GM13976 (cell line): ENCODE results near the gene SMIM32.

Experiments used
- DNase-seq: peaks from one replicate; pipeline ENCODE4 v3.0.0; 2012; ENCODE audit warnings: low spot score
- CTCF ChIP-seq: IDR thresholded peaks from 2 replicates; pipeline ENCODE4 v1.5.1; 2012; ENCODE audit warnings: borderline replicate concordance, mild to moderate bottlenecking; ENCODE audit not compliant: insufficient read depth; ENCODE audit errors: extremely low read depth, missing control alignments, control extremely low read depth
- in situ Hi-C: fragments of 300-500 bp; cut with MboI; formaldehyde crosslinking; loops from one replicate; pipeline ENCODE4 v1.12.0; 2022; ENCODE audit warnings: low sequenced_read_pairs, mixed read lengths, inconsistent platforms; ENCODE audit not compliant: unreplicated experiment

The SMIM32 gene

GRCh38 chr5:136216230-136216629 lies 23.3 kb upstream of the SMIM32 start:
- no peak for DNase-seq
- in situ Hi-C loops = loop anchor here (10.0 kb wide), 1 partner anchor 321 kb away; the partner anchor contains the start of gene IL9
- TF ChIP-seq CTCF = no peak

- TF ChIP-seq CTCF = no peak
- in situ Hi-C loops = loop anchor here (10.0 kb wide), 1 partner anchor 321 kb away; the partner anchor contains the start of gene IL9
- DNase-seq = no peak
Measured at GRCh38 chr5:136215812-136216211, 22.9 kb upstream of the SMIM32 start.

- in situ Hi-C loops = loop anchor here (10.0 kb wide), 1 partner anchor 319 kb away; the partner anchor contains the start of gene IL9
- DNase-seq = no peak
- no peak for TF ChIP-seq CTCF
Measured at GRCh38 chr5:136213919-136214493, 21.0 kb upstream of the SMIM32 start.

GRCh38 chr5:136212252-136212721 lies 19.3 kb upstream of the SMIM32 start:
- peak; percentile 81 for DNase-seq
- TF ChIP-seq CTCF = peak; percentile 88
- in situ Hi-C loops = loop anchor here (10.0 kb wide), 1 partner anchor 317 kb away; the partner anchor contains the start of gene IL9

GRCh38 chr5:136211282-136212040 lies 18.5 kb upstream of the SMIM32 start:
- TF ChIP-seq CTCF = no peak
- in situ Hi-C loops = loop anchor here (10.0 kb wide), 1 partner anchor 317 kb away; the partner anchor contains the start of gene IL9

GRCh38 chr5:136210259-136210658 lies 17.3 kb upstream of the SMIM32 start:
- in situ Hi-C loops = loop anchor here (10.0 kb wide), 1 partner anchor 315 kb away; the partner anchor contains the start of gene IL9
- no peak for TF ChIP-seq CTCF
- DNase-seq = no peak

More at GRCh38 chr5:136211282-136212040, 18.5 kb upstream of the SMIM32 start:
- DNase-seq = no peak
